Inflammatory macrophage treated with lipopolysaccharide for 4 hours (primary cell): ENCODE results near the gene PSMG2.
A peak's percentile ranks its signal among the peaks of the same experiment; 100 is the strongest.

Experiments
- DNase-seq: peaks from one replicate; pipeline ENCODE4 v3.0.0-alpha.2; 2020

PSMG2 gene, protein sequence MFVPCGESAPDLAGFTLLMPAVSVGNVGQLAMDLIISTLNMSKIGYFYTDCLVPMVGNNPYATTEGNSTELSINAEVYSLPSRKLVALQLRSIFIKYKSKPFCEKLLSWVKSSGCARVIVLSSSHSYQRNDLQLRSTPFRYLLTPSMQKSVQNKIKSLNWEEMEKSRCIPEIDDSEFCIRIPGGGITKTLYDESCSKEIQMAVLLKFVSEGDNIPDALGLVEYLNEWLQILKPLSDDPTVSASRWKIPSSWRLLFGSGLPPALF

DNA sequence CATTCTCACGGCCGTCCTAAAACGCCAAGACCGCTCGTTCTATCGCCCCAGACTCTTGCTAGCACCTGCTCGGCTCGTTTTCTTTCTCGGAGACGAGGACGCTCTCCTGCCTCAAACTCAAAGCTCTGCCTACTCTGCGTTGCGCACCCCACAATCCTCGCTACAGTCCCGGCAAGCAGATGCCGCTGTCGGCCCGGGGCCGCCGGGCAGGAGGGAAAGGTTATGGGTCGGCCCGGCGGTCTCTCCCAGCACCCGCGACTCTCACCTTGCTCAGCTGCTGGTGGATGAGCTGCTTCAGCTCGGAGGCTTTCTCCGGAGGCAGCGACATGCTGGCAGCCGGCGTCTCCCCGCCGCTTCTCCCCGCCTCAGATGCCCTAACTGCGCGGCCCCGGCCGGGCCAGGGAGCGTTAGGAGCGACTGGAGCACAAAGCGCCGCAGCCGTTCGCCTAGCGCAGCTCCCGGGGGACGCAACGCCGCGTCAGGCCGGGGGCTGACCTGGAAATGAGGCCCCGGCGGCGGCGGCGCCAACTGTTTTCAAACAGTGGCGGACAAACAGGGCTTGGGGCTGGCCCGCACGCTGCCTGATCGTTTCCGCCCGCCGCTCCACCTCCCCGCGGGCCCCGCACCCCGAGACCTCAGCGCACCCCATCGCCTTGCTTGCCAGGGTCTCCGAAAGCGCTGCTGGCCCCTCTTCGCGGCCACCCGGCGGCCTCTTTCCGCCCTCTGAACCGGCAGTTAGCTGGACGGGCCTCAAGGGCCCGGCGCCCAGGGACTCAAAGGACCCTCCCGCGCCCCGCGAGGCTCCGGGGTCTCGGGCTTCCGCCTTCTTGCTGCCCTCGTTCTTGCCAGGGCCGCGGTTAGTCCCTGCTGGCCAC lies at the start of gene PSMG2, which contains the start of gene CEP76:
TSS of gene PSMG2 (plus strand) at position 822 of the 875 bp plus-strand sequence. CDS start 66 bp downstream, outside the sequence.
TSS of gene CEP76 (minus strand) at position 503 of the 875 bp plus-strand sequence. CDS start at position 328, 175 bp downstream.
- peak; percentile 92 for DNase-seq

- DNase-seq, result no peak
Observed at GRCh38 chr18:12654971-12655370, 47.9 kb upstream of the PSMG2 start.

DNA sequence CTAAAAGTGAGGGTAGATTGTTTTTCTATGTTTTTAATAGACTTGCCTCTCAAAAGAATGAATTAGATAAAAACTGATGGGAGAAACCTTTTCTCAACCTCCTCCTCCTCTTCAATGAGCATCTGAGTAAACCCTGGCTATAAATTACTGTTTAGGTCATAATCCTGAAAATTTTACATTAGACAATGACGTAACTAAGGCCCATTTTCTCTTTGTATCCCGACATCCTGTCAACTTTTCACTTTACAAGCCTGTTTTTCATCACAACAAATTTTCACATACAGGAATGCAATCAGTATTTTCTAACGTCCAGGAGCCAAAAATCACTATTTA lies 46.3 kb upstream of the PSMG2 start:
- no peak for DNase-seq

DNA sequence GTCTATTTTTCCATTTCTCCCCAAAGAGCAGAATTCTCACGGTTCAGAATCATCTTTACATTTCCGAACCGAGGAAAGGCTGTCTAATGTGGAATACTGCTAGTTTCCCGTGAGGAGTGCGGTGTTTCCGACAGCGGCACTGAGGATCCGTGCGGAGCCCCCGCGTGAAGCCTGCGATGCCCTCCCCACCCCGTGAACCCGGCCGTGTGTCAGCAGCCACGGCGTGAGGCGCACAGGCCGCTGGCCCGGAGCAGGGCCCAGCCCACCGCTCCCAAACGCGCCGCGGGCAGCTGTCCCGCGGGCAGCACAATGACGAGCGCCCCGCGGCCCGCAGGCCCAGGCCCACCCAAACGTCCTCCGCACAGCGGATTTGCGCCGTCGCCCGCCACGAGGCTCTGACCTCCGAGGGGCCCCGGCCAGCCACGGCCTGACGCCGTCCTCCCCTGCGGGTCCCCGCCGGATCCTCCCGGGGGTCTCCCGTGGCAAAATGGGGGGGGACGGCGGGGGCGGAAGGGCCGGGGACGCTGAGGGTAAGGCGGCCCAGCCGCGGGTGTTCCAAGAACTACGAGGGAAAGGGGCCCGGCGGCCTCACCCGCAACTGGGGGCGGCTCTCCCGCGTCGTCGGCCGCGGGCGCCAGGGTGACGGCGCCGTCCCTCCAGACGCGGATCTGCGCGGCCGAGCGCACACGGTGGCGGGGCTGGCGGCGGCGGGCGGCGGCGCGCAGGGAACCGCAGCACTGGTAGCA lies 45.7 kb upstream of the PSMG2 start:
- peak; percentile 47 for DNase-seq

GRCh38 chr18:12657684-12658425 lies 45.0 kb upstream of the PSMG2 start, which contains the start of gene SPIRE1:
Gene SPIRE1 (minus strand): TSS chr18:12658107. CDS start chr18:12657866, 241 bp downstream.
- DNase-seq, result peak; percentile 73

DNA sequence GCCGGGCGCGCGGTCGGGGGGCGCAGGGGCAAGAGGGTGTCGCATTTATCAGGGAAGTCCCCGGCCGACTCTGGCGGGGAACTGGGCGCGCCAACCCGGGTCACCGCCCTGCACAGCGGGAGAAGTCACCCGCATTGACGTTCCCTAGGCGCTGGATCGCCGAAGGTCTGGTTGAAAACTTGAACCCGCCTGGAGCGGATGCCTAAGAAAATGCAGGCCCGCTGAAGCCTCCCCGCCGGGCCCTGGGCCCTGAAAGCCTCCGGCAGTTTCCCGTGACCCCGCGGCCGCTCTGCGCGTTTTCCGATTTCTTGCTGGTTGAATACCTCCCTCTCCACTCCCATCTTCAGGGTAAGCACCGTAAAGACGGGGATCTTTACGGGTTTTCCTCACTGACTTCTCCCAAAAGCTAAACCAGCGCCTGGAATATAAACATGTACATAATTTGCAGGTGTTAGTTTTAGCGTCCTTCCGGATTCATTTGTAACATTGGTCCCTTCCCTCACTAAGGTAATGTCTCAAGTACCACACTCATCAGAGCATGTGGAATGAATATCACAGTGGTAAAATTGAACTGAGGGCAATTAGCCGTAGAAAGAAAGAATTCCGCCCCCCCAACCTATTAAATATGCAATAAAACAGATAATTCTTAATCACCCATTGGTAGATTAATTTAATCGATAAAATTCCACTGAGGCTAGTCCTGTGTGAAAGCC lies 44.3 kb upstream of the PSMG2 start:
- peak; percentile 46 for DNase-seq

DNA sequence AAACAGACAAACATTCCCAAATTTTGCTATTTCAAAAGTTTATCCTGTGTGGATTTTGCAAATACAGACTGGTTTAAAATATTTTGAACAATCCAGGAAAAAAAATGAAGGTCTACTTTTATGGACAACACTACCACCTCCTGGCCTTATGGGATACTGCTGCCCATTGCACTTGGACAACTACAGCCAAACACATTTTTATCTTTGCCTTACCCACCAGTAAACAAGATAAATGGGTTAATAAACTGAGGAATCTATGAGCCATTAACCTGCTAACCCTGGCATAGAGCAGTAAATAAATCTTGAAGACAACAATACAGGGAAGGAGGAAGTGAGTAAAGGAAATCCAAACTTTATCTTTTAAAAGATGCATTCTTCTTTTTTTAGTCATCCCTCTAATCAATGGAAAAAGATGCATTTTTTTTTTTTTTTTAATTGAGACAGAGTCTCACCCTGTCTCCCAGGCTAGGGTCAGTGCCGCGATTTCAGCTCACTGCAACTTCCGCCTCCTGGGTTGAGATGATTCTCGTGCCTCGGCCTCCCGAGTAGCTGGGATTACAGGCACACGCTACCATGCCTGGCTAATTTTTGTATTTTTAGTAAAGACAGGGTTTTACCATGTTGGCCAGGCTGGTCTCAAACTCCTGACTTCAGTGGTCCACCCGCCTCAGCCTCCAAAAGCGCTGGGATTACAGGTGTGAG lies 42.8 kb upstream of the PSMG2 start:
- peak; percentile 49 for DNase-seq

- DNase-seq, result no peak
Observed at GRCh38 chr18:12668041-12668440, 34.8 kb upstream of the PSMG2 start.

GRCh38 chr18:12679183-12679786 lies 23.6 kb upstream of the PSMG2 start:
- DNase-seq, result peak; percentile 40

DNA sequence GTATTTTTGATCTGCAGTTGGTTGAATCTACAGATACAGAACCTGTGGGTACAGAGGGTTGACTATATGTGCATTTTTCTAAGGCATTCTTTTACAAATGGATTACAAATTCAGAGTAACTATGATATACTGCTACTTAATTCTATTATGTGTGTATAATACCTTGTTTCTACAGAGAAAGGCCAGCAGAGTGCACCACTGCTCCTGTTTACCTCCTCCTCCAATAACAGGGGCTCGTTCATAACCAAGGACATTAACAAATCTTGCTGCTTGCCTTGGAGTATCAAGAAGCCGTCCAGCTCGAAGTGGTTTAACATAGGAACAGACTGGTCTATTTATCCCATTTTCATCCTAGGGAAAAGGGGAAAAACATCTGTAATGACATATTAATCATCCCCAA lies 16.7 kb upstream of the PSMG2 start:
- peak; percentile 1 for DNase-seq

GRCh38 chr18:12689256-12689850 lies 13.5 kb upstream of the PSMG2 start:
- DNase-seq, result no peak

DNA sequence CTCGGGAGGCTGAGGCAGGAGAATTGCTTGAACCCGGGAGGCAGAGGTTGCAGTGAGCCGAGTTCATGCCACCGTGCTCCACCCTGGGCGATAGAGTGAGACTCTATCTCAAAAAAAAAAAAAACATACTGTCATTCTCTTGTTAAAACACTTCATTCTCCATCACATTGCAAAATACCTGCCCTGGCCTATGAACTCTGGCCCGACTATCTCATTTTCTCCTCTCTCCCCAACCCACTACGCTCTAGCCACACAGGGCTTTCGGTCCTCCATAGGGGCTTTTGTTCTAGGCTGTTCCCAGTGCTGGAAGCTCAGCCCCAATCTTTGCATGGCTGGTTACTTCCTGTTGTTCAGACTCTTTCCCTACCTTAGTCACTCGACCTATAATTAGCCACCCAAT lies 10.6 kb upstream of the PSMG2 start:
- DNase-seq, result no peak

DNA sequence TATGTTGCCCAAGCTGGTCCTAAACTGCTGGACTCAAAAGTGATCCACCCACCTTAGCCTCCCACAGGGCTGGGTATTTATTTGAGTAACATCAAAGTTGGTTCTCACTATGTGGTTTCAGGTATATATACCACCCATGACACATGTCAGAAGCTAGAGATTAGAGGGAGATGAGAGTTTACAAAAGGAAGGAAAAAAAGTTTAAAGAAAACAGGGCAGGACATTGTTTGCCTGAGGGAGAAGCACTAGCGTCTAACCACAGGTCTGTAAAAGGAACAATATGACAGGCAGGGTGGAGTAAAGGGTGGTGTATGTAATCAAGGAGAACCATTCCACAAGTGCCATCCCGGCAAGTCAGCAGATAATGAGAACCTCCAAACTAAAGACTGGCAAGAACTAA lies 8.8 kb upstream of the PSMG2 start:
- no peak for DNase-seq

DNA sequence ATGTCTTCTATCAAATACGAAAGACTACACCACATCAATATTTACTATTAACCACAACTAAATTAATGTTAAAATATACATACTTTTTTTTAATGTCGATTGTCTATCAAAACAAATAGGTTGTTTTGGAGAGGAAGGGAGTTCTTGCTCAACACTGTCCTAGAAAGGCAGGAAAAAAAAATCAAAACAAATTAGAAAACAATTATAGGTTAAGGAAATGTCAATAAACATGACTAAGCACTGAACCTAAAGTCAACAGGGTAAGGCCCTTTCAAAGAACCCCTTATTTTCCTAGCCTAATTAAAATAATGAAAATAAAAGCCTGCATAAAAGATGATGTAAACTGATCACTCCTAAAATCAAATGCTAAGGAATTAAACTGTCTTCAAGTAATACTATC lies 3.1 kb upstream of the PSMG2 start:
- no peak for DNase-seq

DNA sequence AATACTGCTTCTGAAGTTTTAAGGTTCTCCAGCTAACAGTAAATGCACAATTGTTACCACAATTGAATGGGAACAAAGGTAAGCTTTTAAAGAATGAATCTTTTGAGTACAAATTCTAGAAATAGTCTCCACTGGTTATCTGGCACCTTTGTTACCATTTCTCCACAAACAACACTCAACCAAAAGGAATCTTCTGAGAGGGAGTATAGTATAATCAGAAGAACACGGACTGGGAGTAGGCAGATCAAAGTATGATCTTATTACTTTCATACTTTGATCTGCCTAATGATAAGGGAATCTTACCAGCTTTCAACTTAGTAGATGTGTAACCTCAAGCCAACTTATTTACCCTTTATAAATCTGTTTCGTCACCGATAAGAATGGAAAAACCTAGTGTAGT lies 1.7 kb upstream of the PSMG2 start:
- DNase-seq, result no peak

- no peak for DNase-seq
Observed at GRCh38 chr18:12703096-12703567, 290 bp downstream of the PSMG2 start.

GRCh38 chr18:12703664-12704063 lies 822 bp downstream of the PSMG2 start:
- DNase-seq, result peak; percentile 17

DNA sequence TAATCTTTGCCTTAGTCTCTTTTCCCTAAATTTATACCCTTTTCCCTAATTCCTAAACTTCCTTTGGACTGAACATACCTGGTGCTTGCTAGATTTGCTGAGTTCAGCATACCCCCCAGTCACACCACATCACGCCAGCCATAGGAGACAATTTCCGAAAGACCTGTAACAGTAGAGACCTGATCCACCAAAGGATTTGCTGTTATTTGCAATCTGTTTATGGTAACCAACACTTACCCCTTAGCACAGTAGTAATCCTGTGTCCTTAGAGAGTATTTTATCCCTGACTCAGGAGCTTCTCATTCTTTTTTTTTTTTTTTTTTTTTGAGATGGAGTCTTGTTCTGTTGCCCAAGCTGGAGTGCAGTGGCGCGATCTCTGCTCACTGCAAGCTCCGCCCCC lies 8.6 kb downstream of the PSMG2 start:
- DNase-seq, result no peak

DNA sequence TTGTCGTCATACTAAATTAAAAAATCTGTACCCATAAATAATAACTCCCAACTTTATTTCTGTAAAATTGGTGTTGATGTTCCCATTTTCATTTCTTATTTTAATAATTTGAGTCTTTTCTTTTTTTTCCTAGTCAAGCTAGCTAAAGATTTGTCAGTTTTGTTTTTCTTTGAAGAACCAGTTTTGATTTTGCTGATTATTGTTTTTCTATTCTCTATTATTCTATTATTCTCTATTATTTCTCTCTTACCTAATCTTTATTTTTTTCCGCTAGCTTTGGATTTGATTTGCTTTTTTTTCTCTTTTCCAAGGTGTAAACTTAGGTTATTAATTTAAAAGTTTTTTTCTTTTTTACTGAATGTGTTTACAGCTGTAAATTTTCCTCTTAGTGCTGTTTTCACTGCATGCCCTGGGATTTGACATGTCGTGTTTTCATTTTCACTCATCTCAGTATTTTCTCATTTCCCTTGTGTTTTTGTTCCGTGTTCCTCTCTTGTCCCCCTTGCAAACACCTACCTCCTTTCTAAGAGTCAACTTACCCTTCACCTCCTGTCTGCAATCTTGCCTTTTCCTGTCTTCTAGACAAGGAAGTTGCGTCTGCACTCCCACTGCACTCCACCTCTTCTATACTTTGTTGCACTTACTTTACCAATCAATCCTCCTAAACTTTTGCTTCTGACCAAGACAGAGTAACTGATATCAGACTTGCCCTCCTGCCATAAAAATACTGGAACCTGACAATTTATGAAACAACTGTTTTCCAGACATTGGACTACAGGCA lies 18.8 kb downstream of the PSMG2 start:
- DNase-seq, result no peak
